ENCODE results near the gene TMEM242.

The TMEM242 gene

GRCh38 chr6:157246048-157246630 lies 77.2 kb downstream of the TMEM242 start:
- no peak for DNase-seq

DNA sequence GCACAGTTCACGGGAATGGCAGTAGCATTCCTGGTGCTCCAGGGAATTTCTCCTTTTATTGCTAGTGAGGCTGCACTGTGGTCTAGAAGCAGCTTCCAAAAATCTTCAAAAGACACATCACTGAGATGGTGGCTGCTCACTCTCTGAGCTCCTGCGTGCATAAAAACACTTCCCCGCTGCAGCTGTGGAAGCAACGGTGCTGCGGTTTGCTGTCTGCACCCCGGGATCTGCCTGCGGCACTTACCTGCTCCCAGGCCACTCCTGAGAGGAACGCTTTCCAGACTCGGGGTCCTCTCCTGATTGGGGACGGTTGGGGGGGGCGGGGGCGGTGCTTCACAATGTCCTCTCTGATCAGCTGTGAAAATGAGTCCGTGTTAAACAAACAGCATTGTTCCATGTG lies 77.9 kb downstream of the TMEM242 start:
- DNase-seq = no peak

DNA sequence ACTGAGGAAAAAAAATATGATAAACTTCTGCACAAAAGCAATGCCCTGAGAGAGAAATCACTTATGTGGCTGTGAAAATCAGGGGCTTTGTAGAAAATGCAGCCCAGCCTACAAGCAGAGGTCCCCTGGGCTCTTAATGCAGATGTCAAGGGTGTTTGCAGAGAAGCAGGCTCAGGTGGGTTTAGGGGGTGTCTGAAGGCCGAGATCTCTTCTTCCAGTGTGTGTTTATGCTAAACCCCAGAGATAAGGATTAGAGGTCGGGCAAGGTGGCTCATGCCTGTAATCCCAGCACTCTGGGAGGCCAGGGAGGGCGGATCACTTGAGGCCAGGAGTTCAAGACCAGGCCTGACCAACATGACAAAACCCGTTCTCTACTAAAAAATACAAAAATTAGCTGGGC lies 78.5 kb downstream of the TMEM242 start:
- DNase-seq = no peak

GRCh38 chr6:157244175-157244574 lies 79.1 kb downstream of the TMEM242 start:
- DNase-seq = no peak

DNA sequence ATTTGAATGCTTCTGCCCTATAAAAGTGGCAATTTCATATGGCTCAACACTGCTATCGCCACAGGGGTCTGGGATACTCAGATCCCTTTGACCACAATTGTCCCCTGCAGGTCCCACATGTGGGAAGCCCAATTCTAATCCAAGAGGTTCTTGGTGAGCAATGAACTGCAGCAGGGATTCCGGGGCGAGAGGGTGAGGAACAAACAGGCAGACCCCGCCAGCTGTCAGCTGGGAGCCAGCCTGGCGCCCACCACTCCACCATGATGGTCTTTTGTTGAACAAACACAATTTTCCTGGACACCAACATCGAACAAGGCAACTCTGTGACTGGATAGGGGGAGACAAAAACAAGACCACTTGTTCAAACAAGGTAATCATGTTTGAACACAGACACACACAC lies 80.5 kb downstream of the TMEM242 start:
- no peak for DNase-seq

DNA sequence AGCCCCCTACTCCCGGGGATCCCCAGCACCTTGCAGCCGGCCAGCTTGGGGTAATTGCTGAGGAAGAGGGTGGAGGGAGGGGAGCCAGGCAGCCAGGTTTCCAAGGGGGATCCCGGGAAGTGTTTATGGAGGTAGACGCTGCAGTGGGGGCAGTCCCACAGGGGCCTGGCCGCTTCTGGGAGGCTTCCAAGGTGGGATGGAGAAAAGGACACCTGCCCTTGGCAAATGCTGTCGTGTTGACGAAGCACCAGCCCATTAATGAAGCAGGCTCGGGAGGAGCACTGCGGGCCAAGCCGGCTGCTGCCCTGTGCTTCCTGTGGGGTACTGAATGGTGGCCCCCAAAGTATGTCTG lies 82.4 kb downstream of the TMEM242 start:
- no peak for DNase-seq

GRCh38 chr6:157240059-157240959 lies 83.0 kb downstream of the TMEM242 start:
- DNase-seq = no peak

DNA sequence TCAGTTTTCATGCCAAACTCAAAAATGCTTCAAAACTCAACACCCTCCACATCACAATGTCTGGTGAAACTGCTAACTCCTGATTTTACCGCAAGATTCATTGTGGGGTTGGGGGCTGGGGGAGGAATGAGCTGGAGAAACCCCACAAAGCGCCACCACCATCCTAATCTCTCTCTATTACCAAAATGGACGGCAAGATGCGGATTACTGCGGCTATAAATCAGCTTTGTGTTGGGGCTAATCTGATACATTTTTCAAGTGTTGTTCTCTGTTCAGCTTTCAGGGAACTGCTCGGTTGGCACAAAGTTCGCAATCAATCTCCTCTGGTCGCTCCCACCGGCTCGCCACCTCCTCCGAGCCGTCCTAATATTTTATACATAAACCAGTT lies 83.7 kb downstream of the TMEM242 start:
- no peak for DNase-seq
